HUDEP-2 (cell line): ENCODE measurements around the gene ALAD.
"Not testable (repeated sequence)": the region's sequence is repeated elsewhere in the genome, so short reads cannot be mapped to it uniquely, and the experiment has no call there.

Experiments used
- DNase-seq, 76 experiments: peaks; one replicate each; lab custom pipeline; 2025; ENCODE audit not compliant: unreplicated experiment in 76 of 76; lab: John Stamatoyannopoulos, UW

The ALAD gene

GRCh38 chr9:113375057-113376023 lies 25.7 kb downstream of the ALAD start:
- DNase-seq, result peak in 3 of 76 experiments; percentile 15 to 29 (median 16)

- no peak for DNase-seq
Measured at GRCh38 chr9:113373676-113374392, 27.2 kb downstream of the ALAD start.

GRCh38 chr9:113373256-113373655 lies 27.8 kb downstream of the ALAD start:
- DNase-seq, result no peak

- peak in 2 of 76 experiments; percentile 22 to 23 for DNase-seq
Measured at GRCh38 chr9:113372059-113372458, 29.0 kb downstream of the ALAD start.

- no peak for DNase-seq
Measured at GRCh38 chr9:113370806-113371325, 30.2 kb downstream of the ALAD start.

GRCh38 chr9:113369855-113370140 lies 31.3 kb downstream of the ALAD start:
- peak in 2 of 76 experiments; percentile 25 to 30 for DNase-seq

- peak in 65 of 76 experiments; percentile 13 to 96 (median 71) for DNase-seq
Measured at GRCh38 chr9:113368982-113369854, 31.9 kb downstream of the ALAD start.

GRCh38 chr9:113368348-113368981 lies 32.6 kb downstream of the ALAD start:
- DNase-seq, result peak in 51 of 76 experiments; percentile 15 to 80 (median 43)

- not testable (repeated sequence) for DNase-seq
Measured at GRCh38 chr9:113365652-113366051, 35.4 kb downstream of the ALAD start.

- peak in 18 of 76 experiments; percentile 4 to 58 (median 26) for DNase-seq
Measured at GRCh38 chr9:113364951-113365350, 36.1 kb downstream of the ALAD start.

- no peak for DNase-seq
Measured at GRCh38 chr9:113363336-113363735, 37.7 kb downstream of the ALAD start.

GRCh38 chr9:113361304-113362018 lies 39.6 kb downstream of the ALAD start:
- no peak for DNase-seq

GRCh38 chr9:113360242-113360842 lies 40.7 kb downstream of the ALAD start:
- no peak for DNase-seq

- no peak for DNase-seq
Measured at GRCh38 chr9:113359385-113359784, 41.7 kb downstream of the ALAD start.

- no peak for DNase-seq
Measured at GRCh38 chr9:113356686-113357292, 44.3 kb downstream of the ALAD start.

- DNase-seq, result peak in 19 of 76 experiments; percentile 13 to 51 (median 32)
Measured at GRCh38 chr9:113355040-113355596, 46.0 kb downstream of the ALAD start.

- DNase-seq, result no peak
Measured at GRCh38 chr9:113352411-113352810, 48.7 kb downstream of the ALAD start.

- DNase-seq, result no peak
Measured at GRCh38 chr9:113352006-113352405, 49.1 kb downstream of the ALAD start.
